Breast epithelium (tissue), 4 donors: ENCODE measurements around the gene ZC3H7A. TPM values are rescaled to one million over a fixed set of nuclear protein-coding genes. Genes with fewer than 3 reads are reported as not detected.

ENCODE experiments used
- DNase-seq, 2 donors: peaks; one replicate each; pipeline ENCODE4 v3.0.0-alpha.2; 2019; ENCODE audit warnings: low spot score in 2 of 2
- H3K27ac ChIP-seq, 2 donors: fragments of 200-600 bp; sonication (generic) in 1 of 2; one replicate each; pipeline ENCODE4 v1.5.1; 2016 to 2019; ENCODE audit warnings: mild to moderate bottlenecking in 1 of 2
- H3K27me3 ChIP-seq, 2 donors: fragments of 200-600 bp; sonication (generic) in 1 of 2; one replicate each; pipeline versions ENCODE4 v1.5.1 to v1.6.0; 2017 to 2019; ENCODE audit warnings: control low read depth in 1 of 2, mild to moderate bottlenecking in 1 of 2
- H3K36me3 ChIP-seq: fragments of 200-600 bp; one replicate; pipeline ENCODE4 v1.5.1; 2019
- H3K4me1 ChIP-seq, 2 donors: fragments of 200-600 bp; sonication (generic); one replicate each; pipeline ENCODE4 v1.5.1; 2016 to 2019; ENCODE audit warnings: control low read depth in 1 of 2
- H3K4me3 ChIP-seq, 3 donors: fragments of 200-600 bp; sonication (generic); 1 replicate in 2 of 3; 2 replicates in 1 of 3; pipeline ENCODE4 v1.5.1; 2016 to 2019; ENCODE audit warnings: mild to moderate bottlenecking in 3 of 3, moderate library complexity in 2 of 3
- H3K9me3 ChIP-seq, 2 donors: fragments of 200-600 bp; sonication (generic) in 1 of 2; one replicate each; pipeline ENCODE4 v1.5.1; 2016 to 2019; ENCODE audit warnings: control low read depth in 1 of 2
- CTCF ChIP-seq, 3 donors: fragments of 450-650 bp; IDR thresholded peaks; one replicate each; pipeline ENCODE4 v1.5.1; 2016 to 2017; ENCODE audit warnings: antibody characterized with exemption in 3 of 3, mild to moderate bottlenecking in 3 of 3, moderate library complexity in 3 of 3
- POLR2A ChIP-seq: fragments of 450-650 bp; IDR thresholded peaks from one replicate; pipeline ENCODE4 v1.6.1; 2016; ENCODE audit warnings: antibody characterized with exemption, mild to moderate bottlenecking, moderate library complexity
- POLR2AphosphoS5 ChIP-seq, 3 donors: sonication (generic); formaldehyde crosslinking; IDR thresholded peaks; one replicate each; pipeline ENCODE4 v1.6.1; 2017; ENCODE audit warnings: antibody characterized with exemption in 3 of 3
- intact Hi-C: fragments of 100-400 bp; cut with DNase I; formaldehyde crosslinking; loops from one replicate; pipeline ENCODE4 v1.15.1; 2023; ENCODE audit warnings: low total_unique reads
- total RNA-seq, 3 donors: library from RNA; depleted of rRNA; stranded (reverse); fragments of >200 nt; gene quantifications; one replicate each; pipeline ENCODE4 v1.1.0, GENCODE V29; 2016

ZC3H7A gene
- total RNA-seq, 3 donors from 2014 or later: 58.4 to 70.7 (median 67.5) TPM

- intact Hi-C loops: no loop called here
- no peak overlapping the region for H3K27ac ChIP-seq
Measured at GRCh38 chr16:11774065-11774626, 22.9 kb downstream of the ZC3H7A start.

GRCh38 chr16:11768849-11769248 lies 28.2 kb downstream of the ZC3H7A start:
- TF ChIP-seq POLR2A (no peak), POLR2AphosphoS5 (IDR thresholded peaks at IDR 0.05) (no peak), CTCF (IDR thresholded peaks at IDR 0.05) (no peak)
- no peak for DNase-seq
- no peak overlapping the region for H3K27ac ChIP-seq
- intact Hi-C loops: no loop called here
- no peaks in the 10 kb centered on the region for H3K9me3 ChIP-seq
- H3K4me3 ChIP-seq: no peak overlapping the region
- peaks cover 5% of the 10 kb centered on the region for H3K36me3 ChIP-seq
- no peaks in the 10 kb centered on the region for H3K4me1 ChIP-seq
- H3K27me3 ChIP-seq: no peaks in the 10 kb centered on the region

More at GRCh38 chr16:11774065-11774626, 22.9 kb downstream of the ZC3H7A start:
- Histone ChIP-seq H3K9me3 (no peaks in the 10 kb centered on the region), H3K36me3 (peaks cover 13% of the 10 kb centered on the region), H3K4me1 (no peaks in the 10 kb centered on the region), H3K4me3 (no peak overlapping the region), H3K27me3 (no peaks in the 10 kb centered on the region)
- DNase-seq: no peak
- no peak for TF ChIP-seq POLR2AphosphoS5 (IDR thresholded peaks at IDR 0.05)
- TF ChIP-seq POLR2A: no peak
- TF ChIP-seq CTCF (IDR thresholded peaks at IDR 0.05): no peak

- DNase-seq: no peak
- TF ChIP-seq POLR2AphosphoS5 (IDR thresholded peaks at IDR 0.05) (no peak), POLR2A (no peak), CTCF (IDR thresholded peaks at IDR 0.05) (no peak)
- H3K27ac ChIP-seq: peak overlapping the region in 1 of 2 donors; percentile 38
- peaks cover 4% of the 10 kb centered on the region for H3K36me3 ChIP-seq
- no peaks in the 10 kb centered on the region for H3K9me3 ChIP-seq
- H3K4me1 ChIP-seq: peaks cover 0 to 6% of the 10 kb centered on the region in 2 donors
- H3K4me3 ChIP-seq: no peak overlapping the region
- intact Hi-C loops: no loop called here
- H3K27me3 ChIP-seq: no peaks in the 10 kb centered on the region
Measured at GRCh38 chr16:11762431-11762830, 34.6 kb downstream of the ZC3H7A start.

GRCh38 chr16:11759997-11760396 lies 37.1 kb downstream of the ZC3H7A start:
- no peak for TF ChIP-seq CTCF (IDR thresholded peaks at IDR 0.05)
- no peak for TF ChIP-seq POLR2A
- no peak for TF ChIP-seq POLR2AphosphoS5 (IDR thresholded peaks at IDR 0.05)
- no peaks in the 10 kb centered on the region for H3K27me3 ChIP-seq
- DNase-seq: no peak
- H3K4me1 ChIP-seq: peaks cover 0 to 6% of the 10 kb centered on the region in 2 donors
- H3K9me3 ChIP-seq: no peaks in the 10 kb centered on the region
- intact Hi-C loops: no loop called here
- H3K36me3 ChIP-seq: peaks cover 5% of the 10 kb centered on the region
- no peak overlapping the region for H3K27ac ChIP-seq
- H3K4me3 ChIP-seq: no peak overlapping the region

- intact Hi-C loops: no loop called here
- peak overlapping the region in 1 of 2 donors; percentile 13 for H3K27ac ChIP-seq
- no peak for DNase-seq
- H3K27me3 ChIP-seq: no peaks in the 10 kb centered on the region
- no peak for TF ChIP-seq CTCF (IDR thresholded peaks at IDR 0.05)
- no peak for TF ChIP-seq POLR2AphosphoS5 (IDR thresholded peaks at IDR 0.05)
- TF ChIP-seq POLR2A: no peak
- H3K4me3 ChIP-seq: no peak overlapping the region
- H3K9me3 ChIP-seq: no peaks in the 10 kb centered on the region
- peaks cover 0 to 6% of the 10 kb centered on the region in 2 donors for H3K4me1 ChIP-seq
- H3K36me3 ChIP-seq: peaks cover 5% of the 10 kb centered on the region
Measured at GRCh38 chr16:11759163-11759834, 37.8 kb downstream of the ZC3H7A start.
